CD4-positive, alpha-beta T cell treated with Interleukin-17A for 4 hours (primary cell): ENCODE results near the gene LIPN.
"Not testable (repeated sequence)": the region's sequence is repeated elsewhere in the genome, so short reads cannot be mapped to it uniquely, and the experiment has no call there.

Source experiments
- DNase-seq: peaks from one replicate; pipeline ENCODE4 v3.0.0-alpha.2; 2020; ENCODE audit warnings: mixed read lengths

Gene LIPN

GRCh38 chr10:88759366-88760101 is at the start of gene LIPN:
LIPN (plus strand) TSS chr10:88760020; CDS start chr10:88761406, 1,386 bp downstream.
- no peak for DNase-seq

GRCh38 chr10:88715517-88715916 is 44.3 kb upstream of the LIPN start:
- no peak for DNase-seq

- DNase-seq, result no peak
Measured at GRCh38 chr10:88721392-88721791, 38.4 kb upstream of the LIPN start.

- no peak for DNase-seq
Measured at GRCh38 chr10:88725798-88726197, 34.0 kb upstream of the LIPN start.

GRCh38 chr10:88728107-88728763 is 31.6 kb upstream of the LIPN start:
- DNase-seq, result peak; percentile 4

- no peak for DNase-seq
Measured at GRCh38 chr10:88730864-88731263, 29.0 kb upstream of the LIPN start.

GRCh38 chr10:88731296-88731695 is 28.5 kb upstream of the LIPN start:
- DNase-seq, result no peak

- DNase-seq, result no peak
Measured at GRCh38 chr10:88733215-88733614, 26.6 kb upstream of the LIPN start.

GRCh38 chr10:88735661-88736060 is 24.2 kb upstream of the LIPN start:
- no peak for DNase-seq

- DNase-seq, result not testable (repeated sequence)
Measured at GRCh38 chr10:88741921-88742320, 17.9 kb upstream of the LIPN start.

- no peak for DNase-seq
Measured at GRCh38 chr10:88742448-88742847, 17.4 kb upstream of the LIPN start.

GRCh38 chr10:88744002-88744401 is 15.8 kb upstream of the LIPN start:
- DNase-seq, result no peak

GRCh38 chr10:88745633-88746032 is 14.2 kb upstream of the LIPN start:
- no peak for DNase-seq

GRCh38 chr10:88754287-88754686 is 5.5 kb upstream of the LIPN start:
- no peak for DNase-seq

- no peak for DNase-seq
Measured at GRCh38 chr10:88755753-88756152, 4.1 kb upstream of the LIPN start.

GRCh38 chr10:88756660-88757059 is 3.2 kb upstream of the LIPN start:
- no peak for DNase-seq

- no peak for DNase-seq
Measured at GRCh38 chr10:88762906-88763305, 3.1 kb downstream of the LIPN start.

GRCh38 chr10:88763441-88763840 is 3.6 kb downstream of the LIPN start:
- no peak for DNase-seq

- DNase-seq, result no peak
Measured at GRCh38 chr10:88764110-88764509, 4.3 kb downstream of the LIPN start.

- no peak for DNase-seq
Measured at GRCh38 chr10:88765816-88766215, 6.0 kb downstream of the LIPN start.

- no peak for DNase-seq
Measured at GRCh38 chr10:88769384-88769783, 9.6 kb downstream of the LIPN start.

- DNase-seq, result no peak
Measured at GRCh38 chr10:88781206-88781605, 21.4 kb downstream of the LIPN start.

GRCh38 chr10:88782222-88782621 is 22.4 kb downstream of the LIPN start:
- DNase-seq, result no peak

GRCh38 chr10:88783724-88784123 is 23.9 kb downstream of the LIPN start:
- no peak for DNase-seq
